GM18511 (cell line): ENCODE data around the gene CHGA.

Experiments
- ATAC-seq: cut with Tn5 transposase; IDR thresholded peaks from one replicate; pipeline ENCODE4 v1.9.1; 2021; ENCODE audit warnings: mild to moderate bottlenecking, moderate library complexity; ENCODE audit not compliant: unreplicated experiment

The CHGA gene

DNA sequence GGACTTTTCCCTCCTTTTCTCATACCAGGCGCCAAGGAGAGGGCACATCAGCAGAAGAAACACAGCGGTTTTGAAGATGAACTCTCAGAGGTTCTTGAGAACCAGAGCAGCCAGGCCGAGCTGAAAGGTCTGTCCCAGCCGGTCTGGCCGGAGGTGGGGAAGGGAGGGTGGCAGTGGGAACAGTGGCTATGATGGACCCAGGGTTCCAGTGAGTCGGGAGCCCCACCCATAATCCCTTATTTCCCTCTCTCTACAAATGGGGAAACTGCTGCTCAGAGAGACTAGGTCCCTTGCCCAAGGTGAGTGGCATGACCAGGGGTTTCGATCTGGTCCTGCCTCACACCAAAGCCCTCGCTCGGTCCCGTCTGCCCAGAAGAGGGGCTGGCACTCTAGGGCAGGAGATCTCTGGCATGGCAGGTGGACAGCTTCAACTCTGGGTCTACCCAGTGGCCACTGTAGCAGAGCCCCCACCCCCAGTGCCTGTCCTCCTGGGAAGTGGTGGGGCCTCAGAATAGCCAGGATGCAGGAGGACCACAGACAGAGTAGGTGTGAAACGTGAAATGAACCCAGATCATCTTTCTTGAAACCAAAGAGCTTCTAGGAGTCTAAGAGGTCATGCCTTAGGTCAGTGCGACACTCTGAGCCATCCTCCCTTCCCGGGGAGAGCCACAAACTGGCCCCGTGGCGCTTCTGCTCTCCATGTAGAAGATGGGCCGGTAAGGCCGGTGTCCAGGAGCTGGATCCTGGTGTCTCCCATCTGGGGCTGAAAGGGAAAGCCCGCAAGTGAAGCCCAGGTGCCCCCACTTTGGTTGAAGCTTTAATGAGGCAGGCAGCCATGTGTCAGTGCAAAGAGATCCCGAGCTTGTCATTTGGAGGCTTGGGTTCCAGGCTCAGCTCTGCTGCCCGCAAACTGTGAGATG lies 7.0 kb downstream of the CHGA start:
- ATAC-seq: no peak

DNA sequence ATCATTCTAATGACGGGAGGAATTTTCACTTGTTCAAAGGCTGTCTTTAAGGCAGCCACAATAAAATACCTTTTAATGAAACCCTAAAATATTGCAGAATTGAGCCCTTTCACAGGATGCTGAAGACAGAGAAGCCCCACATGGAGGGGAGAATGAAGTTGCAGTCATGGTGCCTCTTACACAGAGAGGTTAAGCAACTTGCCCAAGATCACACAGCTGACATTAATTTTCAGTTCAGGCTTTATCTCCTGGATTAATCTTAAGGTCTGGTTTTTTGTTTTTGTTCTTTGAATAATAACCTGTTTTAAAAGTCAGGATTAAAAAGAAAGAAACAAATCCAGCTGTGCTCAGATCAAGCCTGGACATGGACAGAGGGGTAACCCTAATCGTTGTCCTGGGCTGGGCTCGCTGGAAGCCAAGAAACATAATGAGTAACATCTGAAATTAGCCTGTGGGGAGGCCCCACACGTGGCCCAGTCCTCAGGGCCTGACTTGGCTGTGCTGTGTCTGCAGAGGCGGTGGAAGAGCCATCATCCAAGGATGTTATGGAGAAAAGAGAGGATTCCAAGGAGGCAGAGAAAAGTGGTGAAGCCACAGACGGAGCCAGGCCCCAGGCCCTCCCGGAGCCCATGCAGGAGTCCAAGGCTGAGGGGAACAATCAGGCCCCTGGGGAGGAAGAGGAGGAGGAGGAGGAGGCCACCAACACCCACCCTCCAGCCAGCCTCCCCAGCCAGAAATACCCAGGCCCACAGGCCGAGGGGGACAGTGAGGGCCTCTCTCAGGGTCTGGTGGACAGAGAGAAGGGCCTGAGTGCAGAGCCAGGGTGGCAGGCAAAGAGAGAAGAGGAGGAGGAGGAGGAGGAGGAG lies 8.0 kb downstream of the CHGA start:
- no peak for ATAC-seq

DNA sequence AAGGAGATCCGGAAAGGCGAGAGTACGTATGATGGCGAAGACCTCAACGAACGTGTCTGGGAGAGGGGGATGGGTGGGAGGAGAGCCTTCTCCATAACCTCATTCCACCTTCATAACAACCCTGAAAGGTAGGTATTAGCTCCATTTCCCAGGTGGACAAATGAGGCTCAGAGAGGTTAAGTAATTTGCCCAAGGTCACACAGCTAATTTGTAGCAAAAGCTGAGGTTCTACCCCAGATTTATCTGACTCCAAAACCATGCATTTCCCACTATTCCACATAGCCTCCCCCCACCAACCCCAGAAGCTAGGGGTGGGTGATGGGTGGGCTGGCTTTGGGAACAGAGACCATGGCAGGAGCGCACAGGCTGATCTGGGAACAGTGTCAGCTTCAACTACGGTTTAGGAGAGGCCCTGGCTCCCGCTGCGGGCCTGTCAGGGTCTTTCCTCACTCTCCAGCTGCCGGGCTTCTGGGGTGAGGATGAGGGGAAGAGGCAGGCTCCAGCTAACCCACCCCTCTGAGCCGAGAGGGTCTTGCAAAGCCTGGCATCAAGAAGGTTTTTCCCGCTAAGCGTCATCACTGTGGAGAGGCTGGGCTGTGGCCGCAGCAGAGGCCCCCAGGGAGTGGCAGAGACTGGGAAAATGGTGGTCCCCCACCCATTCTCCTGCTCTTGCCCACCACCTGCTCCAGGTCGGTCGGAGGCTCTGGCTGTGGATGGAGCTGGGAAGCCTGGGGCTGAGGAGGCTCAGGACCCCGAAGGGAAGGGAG lies 8.9 kb downstream of the CHGA start:
- no peak for ATAC-seq

DNA sequence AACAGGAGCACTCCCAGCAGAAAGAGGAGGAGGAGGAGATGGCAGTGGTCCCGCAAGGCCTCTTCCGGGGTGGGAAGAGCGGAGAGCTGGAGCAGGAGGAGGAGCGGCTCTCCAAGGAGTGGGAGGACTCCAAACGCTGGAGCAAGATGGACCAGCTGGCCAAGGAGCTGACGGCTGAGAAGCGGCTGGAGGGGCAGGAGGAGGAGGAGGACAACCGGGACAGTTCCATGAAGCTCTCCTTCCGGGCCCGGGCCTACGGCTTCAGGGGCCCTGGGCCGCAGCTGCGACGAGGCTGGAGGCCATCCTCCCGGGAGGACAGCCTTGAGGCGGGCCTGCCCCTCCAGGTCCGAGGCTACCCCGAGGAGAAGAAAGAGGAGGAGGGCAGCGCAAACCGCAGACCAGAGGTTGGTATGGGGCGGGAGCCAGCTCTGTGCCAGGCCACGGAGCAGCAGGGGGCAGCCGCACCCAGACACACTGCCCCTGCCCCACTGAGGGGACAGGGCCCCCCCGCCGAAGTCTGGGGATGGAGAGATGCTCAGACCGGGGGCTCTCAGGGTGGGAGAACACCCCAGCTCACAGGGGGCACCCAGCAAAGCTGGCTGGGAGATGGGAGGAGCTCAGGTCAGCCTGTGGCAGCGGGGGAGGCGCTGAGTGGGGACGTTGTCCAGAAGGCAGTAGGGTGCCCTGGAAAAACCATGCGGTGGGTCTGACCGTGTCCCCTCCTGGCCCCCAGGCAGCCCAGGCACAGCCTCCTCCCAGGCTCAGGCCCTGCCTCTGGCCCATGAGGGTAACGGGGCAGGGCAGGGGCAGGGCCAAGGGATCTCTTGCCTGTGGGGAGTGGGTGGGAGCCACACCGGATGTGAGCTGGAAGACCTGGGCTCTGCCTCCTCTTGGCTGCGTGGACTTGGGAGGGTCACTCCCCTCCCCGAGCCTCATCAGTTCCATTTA lies 9.8 kb downstream of the CHGA start:
- no peak for ATAC-seq

DNA sequence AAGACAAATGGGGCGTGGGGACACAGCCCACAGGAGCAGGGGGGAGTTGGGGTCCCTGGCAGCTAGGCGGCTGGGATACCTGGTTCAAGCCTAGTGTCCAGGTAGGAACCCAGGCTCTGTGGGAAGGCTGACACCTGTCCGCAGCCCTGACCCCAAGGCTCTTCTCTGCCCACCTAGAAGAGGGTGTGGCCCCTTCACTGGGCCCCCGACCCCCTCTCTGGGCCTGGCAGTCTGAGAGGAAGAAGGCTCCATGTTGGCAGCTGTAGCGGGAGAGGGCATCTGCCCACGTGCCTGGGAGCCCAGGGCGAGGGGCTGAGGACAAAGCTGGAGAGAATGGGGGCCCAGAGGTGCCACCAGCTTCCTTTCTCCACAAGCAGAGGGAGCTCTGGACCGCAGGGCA lies 10.5 kb downstream of the CHGA start:
- ATAC-seq: no peak

DNA sequence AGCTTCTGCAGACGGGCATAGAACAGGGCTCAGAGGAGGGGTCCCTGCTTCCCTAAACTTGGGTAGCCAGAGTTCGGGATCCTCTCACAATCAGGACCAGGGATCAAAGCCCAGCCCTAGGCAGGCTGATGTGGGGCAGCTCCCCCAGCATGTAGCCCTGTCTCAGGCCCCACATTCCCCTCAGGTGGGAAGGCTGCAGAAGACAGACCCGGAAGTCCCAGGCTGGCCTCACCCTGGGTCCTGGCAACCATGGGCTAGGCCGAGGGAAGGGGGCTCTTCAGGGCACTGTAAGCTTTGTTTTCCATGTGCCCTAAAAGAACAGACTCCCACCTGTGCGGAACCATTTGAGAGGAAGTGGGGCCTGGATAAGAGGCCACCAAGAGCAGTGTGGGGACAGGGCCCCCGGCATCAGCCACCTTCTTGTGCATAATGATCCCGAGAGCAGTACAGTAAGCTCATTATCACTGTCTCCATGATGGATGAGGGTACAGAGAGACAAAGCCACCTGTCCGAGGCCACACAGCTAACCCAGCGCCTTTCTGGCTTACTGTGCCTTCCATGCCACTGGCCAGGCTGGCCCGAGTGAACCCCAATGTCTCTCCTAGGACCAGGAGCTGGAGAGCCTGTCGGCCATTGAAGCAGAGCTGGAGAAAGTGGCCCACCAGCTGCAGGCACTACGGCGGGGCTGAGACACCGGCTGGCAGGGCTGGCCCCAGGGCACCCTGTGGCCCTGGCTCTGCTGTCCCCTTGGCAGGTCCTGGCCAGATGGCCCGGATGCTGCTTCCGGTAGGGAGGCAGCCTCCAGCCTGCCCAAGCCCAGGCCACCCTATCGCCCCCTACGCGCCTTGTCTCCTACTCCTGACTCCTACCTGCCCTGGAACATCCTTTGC lies 11.5 kb downstream of the CHGA start:
- ATAC-seq: no peak

DNA sequence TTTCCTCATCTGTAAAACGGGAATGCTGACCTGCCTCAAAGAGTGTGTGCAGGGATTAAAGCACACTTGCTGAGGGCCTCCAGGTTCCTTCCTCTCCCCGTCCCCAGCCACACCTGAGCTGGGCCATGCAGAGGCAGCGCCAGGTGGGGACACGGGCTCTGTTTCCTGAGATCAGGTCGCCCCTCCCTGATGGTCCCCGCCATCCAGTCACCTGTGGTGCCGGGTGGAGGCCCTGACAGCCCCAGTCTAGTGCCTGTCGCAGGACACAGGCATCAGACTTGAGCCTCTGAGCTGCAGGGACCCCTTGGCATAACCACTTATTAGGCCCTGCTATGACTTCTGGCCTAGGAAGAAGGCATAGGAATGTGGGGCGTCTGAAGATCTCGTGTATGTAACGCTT lies 12.5 kb downstream of the CHGA start:
- no peak for ATAC-seq

DNA sequence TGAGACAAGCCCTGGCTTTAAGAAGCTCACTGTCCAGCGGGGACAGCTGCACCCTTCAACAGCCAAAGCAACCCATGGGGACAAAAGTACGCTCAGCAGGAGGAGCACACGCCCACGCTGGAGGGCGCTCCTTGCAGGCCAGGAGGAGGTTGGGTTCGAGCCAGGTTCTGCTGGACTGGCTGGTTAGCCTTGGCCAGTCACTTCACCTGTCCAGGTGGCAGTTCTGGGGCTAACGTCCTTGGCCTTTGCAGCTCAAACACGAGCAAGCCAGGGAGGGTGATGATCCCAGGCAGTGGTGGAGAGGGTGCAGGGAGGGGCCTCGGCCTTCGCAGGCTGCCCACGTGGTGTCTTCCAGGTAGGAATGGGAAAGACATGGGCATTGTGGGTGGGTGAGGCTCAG lies 13.1 kb downstream of the CHGA start:
- ATAC-seq: no peak

DNA sequence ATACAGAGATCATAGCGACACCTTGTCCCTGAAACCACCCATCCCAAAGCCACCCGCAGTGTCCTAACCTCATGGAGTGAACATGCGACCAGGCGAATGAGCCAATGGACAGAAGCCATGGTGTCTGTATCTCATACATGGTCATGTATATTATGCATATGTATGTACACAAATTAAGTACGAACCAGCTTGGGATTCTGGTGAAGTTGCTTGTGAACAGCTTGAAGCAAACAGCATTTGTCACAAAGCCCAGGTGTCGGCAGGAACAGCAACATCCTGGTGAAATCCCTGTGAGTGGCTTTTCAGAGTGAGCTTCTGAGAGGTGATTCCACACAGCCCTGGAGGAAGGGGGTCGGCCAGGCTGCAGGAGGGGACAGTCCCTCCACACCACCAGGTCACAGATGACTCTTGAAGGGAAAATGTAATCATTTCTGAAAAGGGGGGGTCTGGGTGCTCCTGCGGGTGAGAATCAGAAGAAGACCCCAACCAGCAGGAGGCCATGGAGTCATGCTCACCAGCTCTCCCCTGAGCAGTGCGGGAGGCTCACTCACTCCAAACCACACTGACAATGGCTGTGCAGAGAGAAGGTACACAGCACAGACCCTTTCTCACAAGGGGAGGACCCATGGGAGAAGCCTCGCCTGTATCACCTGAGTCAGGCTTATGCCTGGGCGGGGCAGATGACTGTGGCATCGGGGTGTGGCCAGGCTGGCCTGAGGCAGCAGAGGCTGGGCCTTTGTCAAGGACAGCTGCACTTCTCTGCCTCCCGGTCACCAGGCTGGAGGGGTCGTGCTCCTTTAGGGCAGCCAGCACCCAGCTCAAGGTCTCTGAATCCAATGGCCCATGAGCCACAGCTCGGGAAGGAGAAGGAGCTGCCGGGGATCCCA lies 14.3 kb downstream of the CHGA start:
- no peak for ATAC-seq

DNA sequence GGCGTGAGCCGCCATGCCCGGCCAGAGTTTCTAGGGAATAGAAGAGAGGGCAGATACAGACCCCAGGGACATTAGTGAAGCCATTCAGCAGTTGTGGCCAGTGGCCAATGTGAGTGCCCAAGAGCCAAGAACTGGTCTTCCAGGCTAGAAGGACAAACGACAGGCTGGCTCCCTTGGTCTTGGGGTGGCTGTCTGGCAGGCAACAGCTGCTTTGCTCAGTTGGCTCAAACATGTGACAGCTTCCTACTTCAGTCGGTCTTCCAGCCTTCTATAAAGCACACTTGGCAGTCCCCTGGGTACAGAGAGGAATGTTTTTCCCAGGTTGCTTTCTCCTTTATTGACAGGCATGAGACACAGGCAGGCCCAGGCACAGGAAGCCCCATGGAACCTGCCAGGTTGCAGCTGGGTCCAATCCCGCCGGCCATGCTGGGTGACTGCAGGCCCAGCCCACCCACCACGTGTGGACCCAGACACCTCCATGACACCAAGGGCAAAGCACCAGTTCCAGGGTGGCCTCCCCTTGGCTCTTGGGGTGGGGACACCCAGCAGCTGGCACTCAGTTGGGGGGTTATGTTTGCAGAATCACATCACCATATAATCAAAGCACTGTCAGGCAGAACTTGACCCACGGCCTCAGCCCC lies 15.4 kb downstream of the CHGA start:
- ATAC-seq: no peak

DNA sequence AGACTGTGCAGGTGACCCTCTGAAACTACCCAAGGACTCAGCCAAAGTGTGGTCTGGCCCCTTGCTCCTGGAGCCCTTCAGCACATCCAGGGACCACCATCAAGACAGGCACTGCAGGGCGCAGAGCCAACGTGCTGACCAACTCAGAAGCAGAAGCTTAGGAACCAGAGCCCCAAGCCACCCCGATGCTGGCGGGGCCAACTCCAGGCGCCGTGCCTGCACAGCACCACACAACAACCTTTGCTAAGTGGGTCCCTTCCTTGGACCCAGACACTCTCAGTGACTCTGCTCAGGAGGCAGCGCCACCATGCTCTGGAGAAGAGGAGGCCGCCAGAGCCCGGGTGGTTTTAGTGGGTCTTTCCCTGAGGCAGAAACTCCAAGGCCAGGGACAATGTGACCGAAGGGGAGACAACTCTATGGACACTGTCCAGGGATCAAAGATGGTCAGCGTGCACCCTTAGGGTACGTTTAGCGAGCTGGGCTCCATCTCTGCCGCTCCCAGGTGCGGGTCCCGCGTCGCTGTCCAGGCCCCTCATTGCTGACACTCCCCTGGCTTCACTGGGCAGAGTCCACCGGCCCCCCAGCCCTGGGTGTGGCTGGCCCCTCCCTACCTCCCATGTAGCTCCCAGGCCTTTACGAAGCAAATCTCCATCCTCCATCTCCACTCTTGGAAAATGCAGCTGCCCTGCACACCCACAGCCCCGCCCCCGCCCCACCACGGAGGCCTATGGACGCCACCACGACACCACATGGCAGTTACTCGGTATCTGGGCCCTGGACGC lies 16.1 kb downstream of the CHGA start:
- ATAC-seq: no peak

DNA sequence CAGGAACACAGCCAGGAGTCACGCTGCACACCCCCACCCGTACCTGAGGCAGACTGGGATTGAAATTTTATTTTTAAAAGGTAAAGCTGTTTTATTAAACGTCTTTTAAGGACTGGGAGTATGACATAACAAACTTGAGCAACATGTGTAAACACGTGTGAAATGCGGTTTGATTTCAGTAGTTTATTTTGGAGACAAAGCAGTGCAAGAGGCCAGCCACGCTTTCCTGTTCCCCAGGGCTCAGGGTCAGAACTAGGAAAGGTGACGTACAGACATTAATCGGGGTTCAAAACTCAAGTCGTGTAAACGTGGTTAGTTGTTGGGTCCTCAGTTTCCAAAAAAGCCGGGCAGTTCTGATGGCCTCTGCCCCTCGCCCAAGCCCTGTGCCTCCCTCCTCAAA lies 16.7 kb downstream of the CHGA start:
- ATAC-seq: no peak

DNA sequence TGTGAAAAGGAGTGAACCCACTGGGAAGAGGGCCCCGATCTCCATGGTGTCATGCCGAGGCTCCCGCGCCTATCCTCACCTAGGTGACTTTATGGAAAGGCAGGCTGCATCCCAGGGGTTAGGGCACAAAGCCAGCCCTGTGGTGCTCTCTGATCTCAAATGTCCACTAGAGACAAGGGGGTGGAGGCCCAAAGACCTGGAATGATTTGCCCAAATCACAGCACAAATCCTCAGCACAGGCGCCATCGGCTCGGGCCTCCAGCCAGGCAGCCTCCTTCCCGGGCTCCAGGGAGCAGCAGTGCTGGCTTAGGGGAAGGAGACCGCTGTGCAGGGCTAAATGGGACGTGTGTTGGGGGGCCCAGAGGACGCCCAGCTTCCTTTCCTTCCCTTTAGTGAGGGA lies 17.6 kb downstream of the CHGA start:
- ATAC-seq: no peak

DNA sequence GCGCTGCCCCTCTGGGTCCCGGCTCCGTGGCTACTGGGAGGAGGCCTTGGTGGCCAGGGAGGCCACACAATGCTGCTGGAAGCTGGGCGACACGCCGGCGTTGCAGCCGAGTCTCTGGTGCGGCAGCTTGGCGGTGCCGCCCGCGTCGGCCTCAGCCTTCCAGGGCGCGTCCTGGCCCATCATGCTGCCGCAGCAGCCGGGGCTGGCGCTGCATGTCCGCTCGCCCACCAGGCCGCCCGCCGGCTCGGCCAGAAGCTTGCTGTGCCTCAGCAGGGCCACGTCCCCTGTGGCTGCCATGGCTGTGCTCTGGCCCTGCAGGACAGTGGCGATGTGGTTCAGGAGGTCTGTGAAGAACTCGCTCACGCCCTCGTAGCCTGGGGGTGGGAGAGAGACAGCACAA lies 18.6 kb downstream of the CHGA start:
- no peak for ATAC-seq

DNA sequence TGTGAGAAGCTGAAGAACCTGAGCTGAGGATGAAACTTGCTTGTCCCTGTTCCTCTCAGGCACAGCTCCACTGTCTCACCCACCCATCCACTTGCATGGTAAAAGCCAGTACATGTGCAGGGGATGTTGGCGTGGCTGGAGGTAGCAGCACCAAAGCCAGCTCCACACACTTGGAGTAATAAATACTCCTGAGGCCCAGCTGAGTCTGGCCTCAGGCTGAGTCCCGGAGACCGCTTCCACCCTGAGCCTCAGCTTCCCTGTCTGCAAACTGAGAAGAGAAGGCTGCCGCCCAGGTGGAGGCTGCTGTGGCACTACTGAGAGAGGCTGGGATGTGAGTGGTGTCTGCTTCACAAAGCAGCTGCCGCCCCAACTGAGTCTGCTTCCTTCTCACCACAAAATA lies 19.2 kb downstream of the CHGA start:
- ATAC-seq: no peak

DNA sequence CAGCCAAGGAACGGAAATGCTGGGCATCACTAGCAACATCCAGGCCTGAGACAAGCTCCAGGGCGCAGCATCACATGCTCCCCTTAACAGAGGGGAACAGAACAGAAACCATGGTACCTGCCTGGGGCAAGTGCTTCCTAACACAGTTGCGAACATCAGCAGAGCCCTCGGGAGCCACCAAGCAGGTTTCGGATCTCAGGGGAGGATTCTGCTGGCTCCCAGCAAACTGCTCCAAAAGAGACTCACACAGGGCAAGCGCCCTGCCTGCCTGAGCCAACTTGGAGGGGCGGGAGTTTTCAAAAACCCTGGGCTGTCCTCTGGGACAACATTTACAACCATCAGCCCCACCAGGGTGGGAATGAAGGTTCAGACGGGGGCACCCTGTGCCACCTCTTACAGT lies 19.6 kb downstream of the CHGA start:
- ATAC-seq: no peak
